Neural progenitor cell (in vitro differentiated cells): ENCODE measurements around the gene HPSE2. TPM values are rescaled to one million over a fixed set of nuclear protein-coding genes. Genes with fewer than 3 reads are reported as not detected.
A peak's percentile ranks its signal among the peaks of the same experiment; 100 is the strongest.

ENCODE experiments used
- DNase-seq: peaks from one replicate; pipeline ENCODE4 v3.0.0-alpha.2; 2016; ENCODE audit warnings: low spot score
- H2AFZ ChIP-seq: fragments of 200-600 bp; sonication (generic); replicated peaks from 2 replicates; pipeline ENCODE4 v1.6.1; 2016; ENCODE audit warnings: antibody characterized with exemption
- H3F3A ChIP-seq: fragments of 200-600 bp; sonication (generic); 2 replicates; pipeline ENCODE4 v1.6.1; 2016; ENCODE audit warnings: antibody characterized with exemption, low read depth
- H3K27ac ChIP-seq: fragments of 200-600 bp; sonication (generic); 2 replicates; pipeline ENCODE4 v1.5.1; 2016; ENCODE audit warnings: mild to moderate bottlenecking
- H3K27me3 ChIP-seq: fragments of 200-600 bp; sonication (generic); 2 replicates; pipeline ENCODE4 v1.6.1; 2016; ENCODE audit warnings: mild to moderate bottlenecking, moderate library complexity
- H3K36me3 ChIP-seq: fragments of 200-600 bp; sonication (generic); 2 replicates; pipeline ENCODE4 v1.5.1; 2016
- H3K4me1 ChIP-seq: fragments of 200-600 bp; sonication (generic); 2 replicates; pipeline ENCODE4 v1.6.1; 2016; ENCODE audit warnings: mixed run types
- H3K4me2 ChIP-seq: fragments of 200-600 bp; sonication (generic); 2 replicates; pipeline ENCODE4 v1.6.1; 2016
- H3K4me3 ChIP-seq: fragments of 200-600 bp; sonication (generic); 2 replicates; pipeline ENCODE4 v1.5.1; 2016
- H3K79me2 ChIP-seq: fragments of 200-600 bp; sonication (generic); 2 replicates; pipeline ENCODE4 v1.6.1; 2016; ENCODE audit warnings: low read depth
- H3K9ac ChIP-seq: fragments of 200-600 bp; sonication (generic); 2 replicates; pipeline ENCODE4 v1.6.1; 2016
- H3K9me3 ChIP-seq: fragments of 200-600 bp; sonication (generic); 2 replicates; pipeline ENCODE4 v1.5.1; 2016; ENCODE audit warnings: low read depth
- H4K20me1 ChIP-seq: fragments of 200-600 bp; sonication (generic); 2 replicates; pipeline ENCODE4 v1.6.1; 2016; ENCODE audit warnings: low read depth
- H3K27ac Mint-ChIP-seq: 3 replicates; pipeline ENCODE4 v1.8.0; 2021; ENCODE audit warnings: mixed read lengths
- H3K27me3 Mint-ChIP-seq: 2 replicates; pipeline ENCODE4 v1.8.0; 2022; ENCODE audit warnings: low read depth, mild to moderate bottlenecking, inconsistent platforms, moderate library complexity, mixed read lengths; ENCODE audit not compliant: insufficient read depth
- H3K36me3 Mint-ChIP-seq: 3 replicates; pipeline ENCODE4 v1.8.0; 2021; ENCODE audit warnings: mixed read lengths
- H3K4me1 Mint-ChIP-seq: 3 replicates; pipeline ENCODE4 v1.8.0; 2021; ENCODE audit warnings: mixed read lengths
- H3K4me3 Mint-ChIP-seq: 3 replicates; pipeline ENCODE4 v1.8.0; 2021; ENCODE audit warnings: mild to moderate bottlenecking, moderate library complexity, mixed read lengths
- H3K9me3 Mint-ChIP-seq: 3 replicates; pipeline ENCODE4 v1.8.0; 2020; ENCODE audit warnings: mixed read lengths
- EZH2 ChIP-seq: fragments of 200-600 bp; sonication (generic); IDR thresholded peaks from 2 replicates; pipeline ENCODE4 v1.6.1; 2017; ENCODE audit warnings: antibody characterized with exemption, mild to moderate bottlenecking, moderate library complexity
- EZH2phosphoT487 ChIP-seq: fragments of 200-600 bp; sonication (generic); IDR thresholded peaks from 2 replicates; pipeline ENCODE4 v1.6.1; 2017; ENCODE audit warnings: antibody characterized with exemption
- total RNA-seq: library from RNA; depleted of rRNA; stranded (reverse); fragments of >200 nt; gene quantifications from 2 replicates; pipeline ENCODE4 v1.2.3, GENCODE V29; 2015; ENCODE audit warnings: low replicate concordance
- TF ChIP-seq, protein P1 (sequence below): fragments of 200-600 bp; sonication (generic); IDR thresholded peaks from 2 replicates; pipeline ENCODE4 v1.5.1; 2017; ENCODE audit warnings: antibody characterized with exemption, mild to moderate bottlenecking

The HPSE2 gene
- total RNA-seq, 1 donor from 2014 or later: 3.4 TPM

DNA sequence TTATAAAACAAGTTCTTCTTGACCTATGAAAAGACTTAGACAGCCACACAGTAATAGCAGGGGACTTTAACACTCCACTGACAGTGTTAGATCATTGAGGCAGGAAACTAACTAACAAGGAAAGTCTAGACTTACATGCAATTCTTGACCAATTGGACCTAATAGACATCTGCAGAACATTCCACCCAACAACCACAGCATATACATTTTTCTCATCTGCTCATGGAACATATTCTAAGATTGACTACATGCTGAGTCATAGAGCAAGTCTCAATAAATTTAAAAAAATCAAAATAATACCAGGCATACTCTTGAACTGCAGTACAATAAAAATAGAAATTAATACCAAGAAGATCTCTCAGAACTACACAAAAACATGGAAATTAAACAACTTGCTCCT lies 569.4 kb downstream of the HPSE2 start:
- Mint-ChIP-seq H3K27ac (no peak overlapping the region), H3K36me3 (no peaks in the 10 kb centered on the region), H3K9me3 (peaks cover 36% of the 10 kb centered on the region), H3K27me3 (peaks cover 2% of the 10 kb centered on the region), H3K4me3 (no peak overlapping the region), H3K4me1 (no peaks in the 10 kb centered on the region)
- Histone ChIP-seq H3K27me3 (no peaks in the 10 kb centered on the region), H3K4me1 (no peaks in the 10 kb centered on the region), H3F3A (no peaks in the 10 kb centered on the region), H3K79me2 (no peaks in the 10 kb centered on the region), H3K9ac (no peak overlapping the region), H2AFZ (no peak overlapping the region), H3K4me2 (no peak overlapping the region), H3K27ac (no peak overlapping the region), H3K9me3 (peaks cover 6% of the 10 kb centered on the region), H4K20me1 (no peaks in the 10 kb centered on the region), H3K36me3 (peaks cover 7% of the 10 kb centered on the region), H3K4me3 (no peak overlapping the region)
- no peak for DNase-seq
- no peak for TF ChIP-seq EZH2phosphoT487
- TF ChIP-seq, protein P1, sequence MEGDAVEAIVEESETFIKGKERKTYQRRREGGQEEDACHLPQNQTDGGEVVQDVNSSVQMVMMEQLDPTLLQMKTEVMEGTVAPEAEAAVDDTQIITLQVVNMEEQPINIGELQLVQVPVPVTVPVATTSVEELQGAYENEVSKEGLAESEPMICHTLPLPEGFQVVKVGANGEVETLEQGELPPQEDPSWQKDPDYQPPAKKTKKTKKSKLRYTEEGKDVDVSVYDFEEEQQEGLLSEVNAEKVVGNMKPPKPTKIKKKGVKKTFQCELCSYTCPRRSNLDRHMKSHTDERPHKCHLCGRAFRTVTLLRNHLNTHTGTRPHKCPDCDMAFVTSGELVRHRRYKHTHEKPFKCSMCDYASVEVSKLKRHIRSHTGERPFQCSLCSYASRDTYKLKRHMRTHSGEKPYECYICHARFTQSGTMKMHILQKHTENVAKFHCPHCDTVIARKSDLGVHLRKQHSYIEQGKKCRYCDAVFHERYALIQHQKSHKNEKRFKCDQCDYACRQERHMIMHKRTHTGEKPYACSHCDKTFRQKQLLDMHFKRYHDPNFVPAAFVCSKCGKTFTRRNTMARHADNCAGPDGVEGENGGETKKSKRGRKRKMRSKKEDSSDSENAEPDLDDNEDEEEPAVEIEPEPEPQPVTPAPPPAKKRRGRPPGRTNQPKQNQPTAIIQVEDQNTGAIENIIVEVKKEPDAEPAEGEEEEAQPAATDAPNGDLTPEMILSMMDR: no peak

DNA sequence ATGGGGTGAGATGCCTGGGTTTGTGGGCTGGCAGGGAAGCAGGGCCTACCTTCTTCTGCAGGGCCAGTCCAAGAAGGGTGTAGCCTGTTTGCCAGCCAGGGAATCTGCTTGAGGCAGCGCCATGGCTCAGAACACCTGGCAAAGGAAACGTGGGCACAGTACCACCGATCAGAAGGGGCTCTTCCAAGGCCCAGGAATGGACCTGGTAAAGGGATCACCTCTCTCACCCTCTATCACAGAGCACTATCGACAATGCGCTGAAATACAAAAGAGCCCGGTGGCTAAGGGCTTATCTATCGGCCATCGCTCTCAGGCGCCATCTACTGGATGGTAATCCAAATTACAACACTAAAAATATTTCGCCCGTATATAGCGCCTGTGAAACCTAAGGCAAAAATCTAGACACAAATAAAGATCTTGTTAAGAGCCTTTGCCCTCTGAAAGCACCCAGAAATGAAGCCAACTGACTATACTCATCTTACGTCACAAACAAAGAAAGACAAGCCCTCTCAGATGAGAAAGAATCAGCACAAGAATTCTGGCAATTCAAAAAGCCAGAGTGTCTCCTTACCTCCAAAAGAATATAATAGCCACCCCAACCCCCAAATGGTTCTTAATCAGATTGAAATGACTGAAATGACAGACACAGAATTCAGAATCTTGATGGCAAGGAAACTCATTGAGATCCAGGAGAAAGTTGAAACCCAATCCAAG lies 571.2 kb downstream of the HPSE2 start:
- Histone ChIP-seq H3K4me1 (peaks cover 11% of the 10 kb centered on the region), H3K27me3 (no peaks in the 10 kb centered on the region), H3K79me2 (no peaks in the 10 kb centered on the region), H3F3A (no peaks in the 10 kb centered on the region), H3K4me2 (no peak overlapping the region), H3K4me3 (no peak overlapping the region), H3K9ac (no peak overlapping the region), H3K36me3 (peaks cover 7% of the 10 kb centered on the region), H4K20me1 (no peaks in the 10 kb centered on the region), H3K9me3 (peaks cover 6% of the 10 kb centered on the region), H2AFZ (no peak overlapping the region), H3K27ac (no peak overlapping the region)
- H3K27ac Mint-ChIP-seq: no peak overlapping the region
- peak; percentile 64 for DNase-seq
- peaks cover 33% of the 10 kb centered on the region for H3K9me3 Mint-ChIP-seq
- H3K27me3 Mint-ChIP-seq: peaks cover 2% of the 10 kb centered on the region
- no peak for TF ChIP-seq EZH2phosphoT487
- TF ChIP-seq, protein P1: peak; percentile 69
- H3K4me1 Mint-ChIP-seq: peaks cover 6% of the 10 kb centered on the region
- H3K36me3 Mint-ChIP-seq: no peaks in the 10 kb centered on the region
- H3K4me3 Mint-ChIP-seq: no peak overlapping the region

DNA sequence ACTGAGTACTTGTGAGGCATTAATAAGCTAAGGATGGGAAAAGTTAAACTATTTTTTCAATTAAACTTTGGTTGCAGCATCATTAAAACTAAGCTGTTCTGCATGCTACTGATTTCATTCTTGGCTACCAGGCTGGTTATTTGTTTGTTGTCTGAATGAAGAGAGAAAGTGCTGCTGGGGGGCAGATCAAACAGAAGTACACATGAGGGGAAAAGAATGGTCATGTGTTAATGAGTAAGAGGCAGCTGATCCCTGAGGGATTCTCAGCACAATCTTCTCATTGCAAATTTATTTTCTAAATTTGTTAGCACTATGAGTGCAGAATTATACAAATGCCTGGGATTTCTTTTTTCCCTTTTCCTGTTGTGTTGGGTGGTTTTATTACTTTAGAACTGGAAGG lies 575.7 kb downstream of the HPSE2 start:
- Histone ChIP-seq H3K9ac (no peak overlapping the region), H3K27ac (no peak overlapping the region), H3F3A (no peaks in the 10 kb centered on the region), H3K4me3 (no peak overlapping the region), H3K79me2 (no peaks in the 10 kb centered on the region), H3K9me3 (peaks cover 4% of the 10 kb centered on the region), H3K27me3 (no peaks in the 10 kb centered on the region), H3K4me2 (peak overlapping the region; percentile 4), H2AFZ (no peak overlapping the region), H4K20me1 (no peaks in the 10 kb centered on the region), H3K36me3 (no peaks in the 10 kb centered on the region), H3K4me1 (peaks cover 15% of the 10 kb centered on the region)
- no peaks in the 10 kb centered on the region for H3K36me3 Mint-ChIP-seq
- no peak for TF ChIP-seq EZH2
- TF ChIP-seq, protein P1: no peak
- no peak for TF ChIP-seq EZH2phosphoT487
- H3K27ac Mint-ChIP-seq: no peak overlapping the region
- peaks cover 2% of the 10 kb centered on the region for H3K27me3 Mint-ChIP-seq
- H3K4me3 Mint-ChIP-seq: no peak overlapping the region
- DNase-seq: no peak
- H3K9me3 Mint-ChIP-seq: peaks cover 12% of the 10 kb centered on the region
- H3K4me1 Mint-ChIP-seq: peaks cover 7% of the 10 kb centered on the region
